GM21737 (cell line): Measurements from ENCODE around the gene GRIK5.
"Not testable (repeated sequence)": the region's sequence is repeated elsewhere in the genome, so short reads cannot be mapped to it uniquely, and the experiment has no call there.

Experiments
- ATAC-seq: cut with Tn5 transposase; IDR thresholded peaks from one replicate; pipeline ENCODE4 v1.9.1; 2021; ENCODE audit warnings: mild to moderate bottlenecking, moderate library complexity; ENCODE audit not compliant: unreplicated experiment

The GRIK5 gene, protein sequence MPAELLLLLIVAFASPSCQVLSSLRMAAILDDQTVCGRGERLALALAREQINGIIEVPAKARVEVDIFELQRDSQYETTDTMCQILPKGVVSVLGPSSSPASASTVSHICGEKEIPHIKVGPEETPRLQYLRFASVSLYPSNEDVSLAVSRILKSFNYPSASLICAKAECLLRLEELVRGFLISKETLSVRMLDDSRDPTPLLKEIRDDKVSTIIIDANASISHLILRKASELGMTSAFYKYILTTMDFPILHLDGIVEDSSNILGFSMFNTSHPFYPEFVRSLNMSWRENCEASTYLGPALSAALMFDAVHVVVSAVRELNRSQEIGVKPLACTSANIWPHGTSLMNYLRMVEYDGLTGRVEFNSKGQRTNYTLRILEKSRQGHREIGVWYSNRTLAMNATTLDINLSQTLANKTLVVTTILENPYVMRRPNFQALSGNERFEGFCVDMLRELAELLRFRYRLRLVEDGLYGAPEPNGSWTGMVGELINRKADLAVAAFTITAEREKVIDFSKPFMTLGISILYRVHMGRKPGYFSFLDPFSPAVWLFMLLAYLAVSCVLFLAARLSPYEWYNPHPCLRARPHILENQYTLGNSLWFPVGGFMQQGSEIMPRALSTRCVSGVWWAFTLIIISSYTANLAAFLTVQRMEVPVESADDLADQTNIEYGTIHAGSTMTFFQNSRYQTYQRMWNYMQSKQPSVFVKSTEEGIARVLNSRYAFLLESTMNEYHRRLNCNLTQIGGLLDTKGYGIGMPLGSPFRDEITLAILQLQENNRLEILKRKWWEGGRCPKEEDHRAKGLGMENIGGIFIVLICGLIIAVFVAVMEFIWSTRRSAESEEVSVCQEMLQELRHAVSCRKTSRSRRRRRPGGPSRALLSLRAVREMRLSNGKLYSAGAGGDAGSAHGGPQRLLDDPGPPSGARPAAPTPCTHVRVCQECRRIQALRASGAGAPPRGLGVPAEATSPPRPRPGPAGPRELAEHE

DNA sequence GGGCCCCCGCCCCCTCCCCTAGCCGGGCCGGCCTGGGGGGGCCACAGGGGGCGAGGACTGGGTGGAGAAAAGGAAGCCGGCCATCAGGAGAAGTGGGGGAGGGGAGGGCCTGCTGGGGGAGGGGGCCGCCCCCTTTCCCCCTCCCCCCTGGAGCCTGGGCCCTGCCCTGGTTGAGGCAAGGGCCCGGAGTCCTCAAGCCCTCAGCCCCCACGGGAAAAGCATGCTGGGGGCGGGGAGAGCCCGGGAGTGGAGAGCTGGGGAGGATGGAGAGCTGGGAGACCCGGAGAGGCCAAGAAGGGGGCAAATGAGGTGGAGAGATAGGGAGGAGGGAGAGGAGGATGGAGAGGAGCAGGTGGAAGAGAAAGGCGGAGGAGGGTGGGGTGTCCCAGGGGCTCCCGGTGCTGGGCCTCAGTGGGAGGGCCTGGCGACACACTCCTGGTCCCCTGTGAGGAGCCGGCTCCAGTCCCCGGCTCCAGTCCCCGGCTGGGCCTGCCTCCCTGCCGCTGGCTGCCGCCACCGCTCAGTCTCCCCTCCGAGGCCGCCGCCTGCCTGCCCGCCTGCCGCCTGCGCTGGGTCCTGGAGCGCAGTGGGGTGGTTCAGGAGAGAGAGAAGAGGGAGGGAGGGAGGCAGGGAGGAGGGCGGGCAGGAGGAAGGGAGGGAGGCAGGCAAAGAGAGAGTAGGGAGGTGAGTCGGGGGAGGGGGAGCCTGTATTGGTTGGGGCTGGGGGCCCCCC, at the start of gene GRIK5:
TSS of gene GRIK5 (minus strand) at position 588 of the 733 bp plus-strand sequence. CDS start 4,436 bp downstream, outside the sequence.
- no peak for ATAC-seq

DNA sequence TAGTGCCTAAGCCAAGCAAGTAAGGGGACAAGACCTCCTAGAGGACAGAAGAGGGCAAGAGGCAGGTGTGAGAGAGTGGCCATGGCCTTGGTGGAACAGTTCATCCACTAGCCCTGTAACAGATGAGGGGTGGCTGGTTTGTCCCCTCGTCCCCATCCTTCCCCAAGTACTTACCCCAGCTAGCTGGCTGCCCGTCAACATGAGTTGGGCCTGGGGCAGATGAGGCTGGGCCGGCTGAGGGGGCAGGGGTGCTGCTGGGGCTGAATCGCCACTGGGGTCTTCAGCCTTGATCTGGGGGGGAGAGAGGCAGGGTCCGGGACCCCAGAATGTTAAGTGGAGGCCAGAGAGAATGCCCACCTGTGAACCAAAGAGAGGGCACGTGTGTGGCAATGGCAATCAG, 47.1 kb upstream of the GRIK5 start:
- no peak for ATAC-seq

DNA sequence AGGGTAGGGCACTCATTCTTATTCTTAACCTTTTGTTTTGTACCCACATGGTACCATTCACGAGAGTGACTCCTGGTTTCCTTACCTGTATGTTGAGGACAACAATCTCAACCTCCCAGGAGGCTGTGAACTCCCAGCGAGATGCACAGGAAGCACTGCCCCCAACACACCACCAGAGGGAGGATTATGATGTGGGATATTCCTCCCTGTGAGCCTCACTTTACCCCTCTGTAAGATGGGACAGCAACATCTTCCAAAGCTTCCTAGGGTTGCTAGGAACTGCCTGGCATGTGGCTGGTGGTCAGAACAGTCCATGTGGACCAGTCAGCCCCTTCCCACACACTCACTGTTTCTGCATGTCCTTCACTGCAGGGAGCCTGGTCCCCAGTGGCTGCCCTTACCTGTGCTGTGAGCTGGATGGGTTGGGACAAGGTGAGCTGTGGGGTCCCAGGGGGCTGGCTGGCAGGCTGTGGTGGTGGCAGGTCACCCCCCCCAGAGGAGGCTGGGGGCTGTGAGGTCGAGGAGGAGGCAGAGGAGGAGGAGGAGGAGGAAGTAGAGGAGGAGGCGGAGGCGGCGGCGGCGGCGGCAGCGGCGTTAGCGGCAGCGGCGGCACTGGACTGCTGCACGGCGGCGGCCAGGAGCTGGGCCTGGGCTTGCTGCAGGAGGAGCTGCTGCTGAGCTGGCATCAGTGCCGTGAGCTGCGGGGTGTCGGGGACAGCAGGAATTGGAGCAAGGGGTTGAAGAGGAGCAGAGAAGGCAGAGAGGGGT, 46.5 kb upstream of the GRIK5 start:
- no peak for ATAC-seq

DNA sequence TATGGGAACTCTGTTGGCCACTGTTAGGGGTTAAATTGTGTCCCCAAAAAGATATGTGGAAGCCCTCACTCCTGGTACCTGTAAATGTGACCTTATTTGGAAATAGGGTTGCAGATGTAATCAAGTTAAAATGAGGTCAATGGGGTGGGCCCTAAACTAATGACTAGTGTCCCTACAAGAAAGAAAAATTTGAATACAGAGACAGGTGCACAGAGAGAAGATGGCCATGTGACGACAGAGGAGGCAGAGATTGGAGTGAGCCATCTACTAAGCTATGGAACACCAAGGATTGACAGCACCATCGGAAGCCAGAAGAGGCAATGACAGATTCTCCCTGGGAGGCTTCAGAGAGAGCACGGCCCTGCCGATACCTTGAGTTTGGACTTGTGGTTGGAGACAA, 45.7 kb upstream of the GRIK5 start:
- ATAC-seq, result no peak

DNA sequence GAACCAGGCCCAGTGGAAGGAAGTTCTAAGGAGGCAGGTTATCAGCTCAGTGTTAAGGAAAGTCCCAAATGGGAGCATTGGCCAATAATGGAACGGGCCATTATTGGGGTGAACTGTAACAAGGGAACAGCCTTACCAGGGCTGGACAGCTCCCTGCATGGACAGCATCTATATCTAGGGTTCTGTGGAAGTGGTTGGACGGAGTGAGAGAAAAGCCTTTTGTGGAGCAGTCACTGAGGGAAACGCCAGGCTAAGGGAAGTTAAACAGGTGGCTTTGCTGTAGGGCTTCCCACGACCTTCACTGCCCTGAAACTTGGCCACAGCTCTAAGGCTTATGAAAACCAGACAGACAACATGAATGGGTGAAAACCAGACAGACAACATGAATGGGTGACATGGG, 45.2 kb upstream of the GRIK5 start:
- no peak for ATAC-seq

DNA sequence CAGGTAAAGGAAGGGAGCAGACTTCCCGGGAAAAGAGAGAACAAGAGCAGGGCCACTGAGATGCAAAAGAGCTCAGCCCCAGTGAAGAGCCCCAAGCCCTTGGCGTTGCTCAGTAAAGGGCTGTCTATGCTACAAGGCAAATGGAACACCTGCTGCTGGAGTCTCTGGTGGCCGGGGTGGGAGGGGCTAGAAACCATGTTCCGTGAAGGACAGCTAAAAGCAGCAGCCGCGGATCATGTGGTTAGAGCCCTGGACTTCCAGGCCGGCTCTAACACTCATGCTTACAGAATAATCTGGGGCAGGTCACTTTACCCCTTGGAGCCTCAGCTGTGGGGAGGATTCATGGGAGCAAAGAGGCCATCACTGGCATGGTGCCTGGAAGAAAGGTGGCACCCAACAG, 44.4 kb upstream of the GRIK5 start:
- ATAC-seq, result peak; percentile 55

DNA sequence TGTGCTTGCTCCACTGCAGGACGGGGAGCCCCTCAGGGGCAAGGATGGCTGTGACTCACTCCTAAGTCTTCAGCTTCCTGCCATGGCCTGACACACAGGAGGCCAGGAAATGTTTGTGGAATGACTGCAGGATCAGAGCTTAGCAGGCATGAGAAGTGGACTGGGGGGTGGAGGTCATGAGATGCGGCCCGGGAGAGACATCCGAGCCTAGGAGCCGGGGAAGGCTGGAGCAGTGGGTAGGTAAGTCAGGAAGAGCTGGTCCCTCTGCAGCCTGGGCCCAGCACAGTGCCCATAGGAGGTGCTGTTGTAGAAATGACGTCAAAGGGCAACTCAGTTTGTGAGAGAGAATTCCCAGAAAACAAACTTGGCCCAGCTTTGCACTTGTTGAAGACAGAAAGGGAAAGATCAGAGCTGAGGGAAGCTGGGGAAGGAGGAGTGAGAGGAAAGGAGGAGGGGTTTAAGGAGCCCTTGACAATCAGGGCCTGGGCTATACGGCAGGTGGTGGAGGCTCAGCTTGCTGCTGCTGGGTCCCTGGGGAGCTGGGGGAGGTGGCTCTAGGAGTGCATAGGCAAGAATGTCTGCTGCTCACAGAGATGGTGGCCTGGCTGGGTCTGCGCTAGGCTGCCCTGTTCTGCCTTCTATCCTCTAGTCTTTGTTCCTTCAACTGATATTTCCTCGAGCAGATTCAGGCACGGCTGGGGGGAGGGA, 43.8 kb upstream of the GRIK5 start:
- peak; percentile 28 for ATAC-seq

DNA sequence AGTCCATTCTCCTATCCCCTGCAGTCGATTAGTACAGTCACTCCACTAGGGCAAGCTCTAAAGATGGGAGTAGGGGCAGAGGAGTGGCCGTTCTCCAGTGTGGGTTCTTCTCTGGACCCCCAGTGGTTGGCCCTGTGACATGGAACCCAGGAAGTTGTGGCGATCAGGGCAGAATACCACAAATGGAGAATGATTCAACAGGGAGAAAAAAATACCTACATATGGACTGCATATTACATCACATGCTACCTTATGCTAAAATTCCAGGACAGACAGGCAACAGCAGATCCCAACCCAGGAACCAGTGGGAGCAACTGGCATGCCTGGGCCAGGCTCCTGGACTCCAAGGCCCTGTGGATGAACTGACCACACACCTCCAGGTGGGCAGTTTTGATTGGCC, 41.8 kb upstream of the GRIK5 start:
- no peak for ATAC-seq

DNA sequence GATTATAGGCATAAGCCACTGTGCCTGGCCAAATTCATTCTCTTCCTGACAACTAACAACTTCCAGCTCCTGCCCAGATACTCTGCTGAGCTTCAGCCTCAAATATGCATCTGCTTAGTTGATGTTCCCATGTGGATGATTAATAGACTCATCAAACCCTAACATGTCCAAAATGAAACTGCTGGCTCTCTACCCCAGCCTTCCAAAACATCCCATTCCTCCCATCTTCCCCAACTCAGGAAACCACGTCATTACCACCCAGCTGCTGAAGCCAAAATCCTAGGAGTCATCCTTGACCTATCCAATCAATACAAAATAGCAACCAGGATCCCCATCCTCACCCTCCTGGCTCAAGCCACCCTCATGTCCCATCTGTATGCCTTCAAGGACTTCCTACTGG, 41.4 kb upstream of the GRIK5 start:
- ATAC-seq, result no peak

DNA sequence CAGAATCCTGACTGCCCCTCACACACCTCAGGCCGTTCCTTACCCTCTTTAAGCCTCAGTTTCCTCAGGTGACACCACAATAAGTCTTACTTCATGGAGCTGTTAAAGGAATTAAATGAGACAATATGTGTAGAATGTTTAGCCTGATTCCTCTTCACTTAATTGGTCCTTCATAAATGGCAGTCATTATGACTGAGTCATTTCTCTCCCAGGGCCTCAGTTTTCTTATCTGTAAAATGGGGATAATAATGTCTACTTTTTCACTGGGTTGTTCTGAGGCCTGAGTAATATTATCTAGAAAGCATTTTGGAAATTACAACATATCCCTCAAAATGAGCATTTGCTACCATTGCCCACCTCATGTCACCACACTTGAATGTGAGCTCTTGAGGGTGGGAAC, 40.7 kb upstream of the GRIK5 start:
- ATAC-seq, result no peak

DNA sequence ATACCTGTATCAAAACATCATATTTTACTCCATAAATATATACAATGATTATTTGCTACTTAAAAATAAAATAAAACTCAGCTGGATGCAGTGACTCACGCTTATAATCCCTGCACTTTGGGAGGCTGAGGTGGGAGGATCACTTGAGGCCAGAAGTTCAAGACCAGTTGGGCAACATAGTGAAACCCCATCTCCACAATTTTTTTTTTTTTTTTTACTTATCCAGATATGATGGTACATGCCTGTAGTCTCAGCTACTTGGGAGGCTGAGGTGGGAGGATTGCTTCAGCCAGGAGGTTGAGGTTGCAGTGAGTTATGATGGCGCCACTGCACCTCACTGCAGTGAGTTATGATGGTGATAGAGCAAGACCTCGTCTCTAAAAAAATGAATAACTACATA, 39.9 kb upstream of the GRIK5 start:
- no peak for ATAC-seq

DNA sequence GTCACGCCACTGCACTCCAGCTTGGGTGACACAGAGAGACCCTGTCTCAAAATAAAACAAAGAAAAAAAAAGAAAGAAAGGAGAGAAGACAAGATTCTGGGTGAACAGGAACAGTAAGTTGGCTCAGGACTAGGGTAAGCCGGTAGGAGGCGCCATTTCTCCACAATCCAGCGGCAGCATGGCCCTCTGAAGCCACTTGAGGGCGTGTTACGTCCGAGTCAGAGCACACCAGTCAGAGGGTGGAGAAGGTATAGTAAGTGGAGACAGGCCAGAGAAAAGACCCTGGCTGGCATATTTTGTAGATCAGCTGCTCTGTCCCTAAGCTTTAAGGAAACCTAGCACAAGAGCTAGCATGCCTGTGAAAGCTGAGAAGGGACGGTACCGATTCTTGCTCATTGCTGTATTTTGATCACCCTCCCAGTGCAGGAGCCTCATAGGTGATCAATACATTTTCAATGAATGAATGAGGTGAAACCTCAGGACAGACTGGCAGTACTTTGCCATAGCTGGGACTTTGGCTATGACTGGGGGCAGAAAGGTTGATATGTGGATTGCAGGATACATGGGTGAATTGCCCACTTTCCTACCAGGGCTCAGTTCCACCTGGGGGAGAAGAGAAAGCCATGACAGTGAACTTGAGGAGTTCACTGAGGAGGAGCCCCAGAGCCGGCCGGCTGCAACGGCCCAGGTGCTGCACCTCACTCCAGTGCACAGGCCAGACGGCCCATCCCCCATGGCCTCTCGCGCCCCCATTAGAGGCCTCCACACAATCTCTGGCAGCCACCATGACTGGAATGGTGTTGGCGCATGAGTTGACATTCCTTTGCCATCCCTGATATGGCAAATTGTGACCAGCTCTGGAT, 38.8 kb upstream of the GRIK5 start:
- peak; percentile 79 for ATAC-seq

DNA sequence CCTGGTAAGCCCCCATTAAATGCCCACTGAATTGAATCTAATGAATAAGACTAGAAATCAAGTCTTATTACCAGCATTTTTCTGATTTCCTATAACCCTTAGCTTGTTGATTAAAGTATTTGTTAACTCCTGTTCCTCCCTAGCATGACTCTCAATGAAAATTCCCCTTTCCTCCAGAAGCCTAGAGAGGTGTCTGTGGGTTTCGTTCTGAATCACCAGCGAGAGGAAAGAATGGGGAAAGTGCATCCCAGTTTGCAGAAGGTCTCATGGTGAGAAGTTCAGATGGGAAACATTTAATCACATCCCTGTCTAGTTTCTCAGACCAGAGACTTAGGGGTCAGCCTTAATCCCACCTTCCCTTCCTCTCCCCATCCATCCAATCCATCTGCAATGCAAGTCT, 35.4 kb upstream of the GRIK5 start:
- ATAC-seq, result no peak

DNA sequence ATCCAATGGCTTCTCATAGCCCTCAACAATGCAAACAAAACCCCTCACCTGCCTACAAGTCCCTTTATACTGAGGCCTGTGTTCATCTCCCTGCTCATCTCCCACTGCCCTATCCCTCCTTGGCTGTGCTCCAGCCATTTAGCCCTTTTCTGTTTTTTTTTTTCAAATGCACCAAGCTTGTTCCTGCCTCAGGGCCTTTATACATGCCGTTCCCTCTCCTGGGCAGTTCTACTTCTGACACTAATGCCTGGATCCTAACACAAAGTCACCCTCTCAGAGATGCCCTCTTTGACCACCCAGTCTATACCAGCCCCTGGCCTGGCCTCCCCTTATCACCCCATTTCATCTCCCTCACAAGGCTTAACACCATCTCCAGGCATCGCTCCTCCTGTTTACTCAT, 32.9 kb upstream of the GRIK5 start:
- no peak for ATAC-seq

DNA sequence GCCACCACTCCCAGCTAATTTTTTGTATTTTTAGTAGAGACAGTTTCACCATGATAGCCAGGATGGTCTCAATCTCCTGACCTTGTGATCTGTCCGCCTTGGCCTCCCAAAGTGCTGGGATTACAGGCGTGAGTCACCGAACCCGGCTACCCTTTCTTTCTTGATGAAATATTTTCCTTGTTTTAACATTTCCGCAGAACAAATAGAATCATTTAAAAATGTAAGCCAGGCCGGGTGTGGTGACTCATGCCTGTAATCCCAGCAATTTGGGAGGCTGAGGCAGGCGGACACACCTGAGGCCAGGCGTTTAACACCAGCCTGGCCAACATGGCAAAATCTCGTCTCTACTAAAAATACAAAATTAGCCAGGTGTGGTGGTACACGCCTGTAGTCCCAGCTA, 30.2 kb upstream of the GRIK5 start:
- ATAC-seq, result not testable (repeated sequence)

DNA sequence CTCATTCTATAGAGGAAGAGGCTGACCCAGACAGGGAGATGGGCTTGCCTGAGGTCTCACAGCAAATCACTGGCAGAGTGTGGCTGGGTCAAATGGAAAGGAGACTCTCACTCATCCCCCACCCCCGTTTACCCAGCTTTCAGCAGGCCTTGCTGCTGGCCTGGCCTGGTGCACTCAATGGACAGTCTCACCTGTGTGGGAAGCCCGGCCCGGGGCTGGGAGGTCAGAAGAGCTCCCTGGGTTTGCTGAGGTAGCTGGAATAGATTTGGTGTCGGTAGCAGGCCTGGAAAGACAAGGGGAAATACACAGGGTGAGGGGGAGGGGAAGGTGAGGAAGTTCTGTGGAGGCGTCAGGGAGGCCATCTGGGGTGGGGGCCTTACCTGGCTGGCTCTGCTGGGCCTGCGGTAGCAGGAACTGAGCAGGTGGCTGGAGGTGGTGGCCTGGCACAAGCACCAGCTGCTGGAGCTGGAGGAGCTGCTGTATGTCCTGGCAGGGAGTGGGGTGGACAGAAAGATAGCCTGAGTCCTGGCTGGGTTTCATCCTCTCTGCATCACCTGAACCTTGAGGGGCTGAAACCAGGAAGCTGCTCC, 29.4 kb upstream of the GRIK5 start:
- ATAC-seq, result no peak

DNA sequence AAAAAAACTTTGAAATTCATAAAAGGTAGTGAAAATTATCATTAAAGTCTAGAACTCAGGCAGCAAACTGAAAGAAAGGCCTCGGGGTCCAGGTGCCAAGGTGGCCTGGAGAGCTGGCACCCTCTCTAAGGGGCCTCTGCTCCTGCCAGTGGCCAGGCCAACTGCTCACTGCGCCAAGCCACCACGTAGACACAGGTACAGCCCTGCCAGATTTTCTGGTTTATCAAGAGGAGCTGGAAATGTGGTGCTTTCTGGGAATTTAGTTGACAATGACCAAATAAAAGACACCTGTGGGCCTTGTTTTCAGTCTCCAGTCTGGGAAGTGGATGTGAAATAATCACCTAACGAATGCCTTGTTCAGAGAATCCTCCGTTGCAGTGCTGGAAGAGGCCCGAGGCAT, 28.8 kb upstream of the GRIK5 start:
- no peak for ATAC-seq

DNA sequence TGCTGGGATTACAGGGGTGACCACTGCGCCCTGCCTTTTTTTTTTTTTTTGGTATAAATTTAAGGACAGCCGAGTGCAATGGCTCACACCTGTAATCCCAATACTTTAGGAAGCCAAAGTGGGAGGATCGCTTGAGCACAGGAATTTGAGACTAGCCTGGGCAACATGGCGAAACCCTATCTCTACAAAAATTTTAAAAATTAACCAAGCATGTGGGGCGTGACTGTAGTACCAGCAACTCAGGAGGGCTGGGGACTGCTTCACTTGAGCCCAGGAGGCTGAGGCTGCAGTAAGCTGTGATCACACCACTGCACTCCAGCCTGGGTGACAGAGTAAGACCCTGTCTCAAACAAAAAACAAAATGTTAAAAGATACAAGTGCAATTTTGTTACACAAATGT, 27.5 kb upstream of the GRIK5 start:
- no peak for ATAC-seq
